ENCODE results near the gene CCDC107. TPM values are rescaled to one million over a fixed set of nuclear protein-coding genes. Genes with fewer than 3 reads are reported as not detected.
A peak's percentile ranks its signal among the peaks of the same experiment; 100 is the strongest.

Gene CCDC107
- total RNA-seq, 2 donors from 2014 or later = 25.0 to 33.1 TPM

GRCh38 chr9:35653611-35654010 is 4.5 kb upstream of the CCDC107 start:
- intact Hi-C loops (cut with DNase I, micrococcal nuclease) = loop anchor here in 1 of 2 donors (10.0 kb wide), 1 partner anchor 81 kb away; the partner anchor contains the start of genes CREB3 and TLN1
- no peak for DNase-seq
- no peak for ATAC-seq

DNA sequence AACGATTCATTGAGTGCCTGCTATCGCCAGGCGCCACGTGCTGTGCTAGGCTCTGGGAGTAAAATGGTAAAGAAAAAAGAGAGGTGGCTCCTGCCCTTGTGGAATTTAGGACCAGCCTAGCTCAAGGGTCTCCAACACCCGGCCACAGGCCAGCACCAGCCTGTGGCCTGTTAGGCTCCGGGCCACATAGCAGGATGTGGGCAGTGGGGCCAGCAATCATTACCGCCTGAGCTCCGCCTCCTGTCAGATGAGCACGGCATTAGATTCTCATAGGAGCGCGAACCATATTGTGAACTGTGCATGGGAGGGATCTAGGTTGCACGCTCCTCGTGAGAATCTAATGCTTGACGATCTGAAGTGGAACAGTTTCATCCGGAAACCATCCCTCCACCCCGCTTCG is 1.7 kb upstream of the CCDC107 start:
- intact Hi-C loops (cut with DNase I, micrococcal nuclease) = loop anchor here in 1 of 2 donors (5.0 to 10.0 kb wide), 2 partner anchors 36 to 78 kb away; partner anchors contain the start of genes CREB3 and TLN1
- ATAC-seq (no peak), DNase-seq (no peak)

- DNase-seq (no peak), ATAC-seq (peak; percentile 8)
- intact Hi-C loops (cut with DNase I, micrococcal nuclease) = loop anchor here in 1 of 2 donors (5.0 to 10.0 kb wide), 2 partner anchors 35 to 78 kb away; partner anchors contain the start of genes CREB3 and TLN1
Observed at GRCh38 chr9:35656831-35657545, 1.1 kb upstream of the CCDC107 start.

DNA sequence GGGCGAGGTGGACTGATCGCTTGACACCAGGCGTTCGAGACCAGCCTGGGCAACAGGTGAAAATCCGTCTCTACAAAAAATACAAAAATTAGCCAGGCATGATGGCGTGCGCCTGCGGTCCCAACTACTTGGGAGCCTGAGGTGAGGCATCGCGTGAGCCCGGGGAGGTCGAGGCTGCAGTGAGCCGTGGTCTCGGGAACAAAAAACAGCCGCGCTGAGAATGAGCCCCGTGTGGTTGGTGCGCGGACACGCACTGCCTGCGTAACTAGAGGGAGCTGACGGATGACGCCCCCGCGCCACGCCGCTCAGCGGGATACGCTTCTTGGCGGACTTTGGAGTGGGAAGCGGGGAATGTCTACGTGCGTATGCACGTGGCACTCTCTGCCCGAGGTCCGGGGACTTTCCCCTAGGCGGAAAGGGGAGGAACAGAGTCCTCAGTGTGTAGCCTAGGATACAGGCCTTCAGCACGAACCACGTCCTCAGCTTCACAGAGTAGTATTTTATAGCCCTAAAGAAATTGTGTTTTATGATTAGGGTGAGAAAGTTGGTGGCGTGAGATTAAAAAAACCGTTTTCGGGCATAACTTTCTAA is 451 bp upstream of the CCDC107 start, which contains the start of gene RMRP:
TSS of gene RMRP (minus strand) at position 474 of the 591 bp plus-strand sequence.
- ATAC-seq = peak; percentile 84
- DNase-seq = peak; percentile 94 to 99
- intact Hi-C loops (cut with DNase I, micrococcal nuclease) = loop anchor here in 1 of 2 donors (5.0 to 10.0 kb wide), 2 partner anchors 35 to 77 kb away; partner anchors contain the start of genes CREB3 and TLN1

DNA sequence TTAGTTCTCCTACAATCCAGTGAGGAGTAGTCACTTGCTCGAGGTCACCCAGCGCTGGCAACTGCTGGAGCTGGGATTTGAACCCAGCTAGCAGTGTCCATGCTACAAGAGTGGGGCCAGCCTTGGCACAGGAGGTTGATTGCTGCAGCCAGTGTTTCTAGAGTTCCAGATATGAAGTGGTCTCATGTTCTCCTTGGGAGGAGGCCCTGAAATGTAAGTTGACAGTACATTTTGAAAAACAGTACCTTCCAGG is 802 bp downstream of the CCDC107 start:
- intact Hi-C loops (cut with DNase I, micrococcal nuclease) = loop anchor here in 1 of 2 donors (5.0 to 10.0 kb wide), 2 partner anchors 33 to 76 kb away; partner anchors contain the start of genes CREB3 and TLN1
- ATAC-seq = peak; percentile 2
- DNase-seq = peak in 1 of 2 donors; percentile 45

DNA sequence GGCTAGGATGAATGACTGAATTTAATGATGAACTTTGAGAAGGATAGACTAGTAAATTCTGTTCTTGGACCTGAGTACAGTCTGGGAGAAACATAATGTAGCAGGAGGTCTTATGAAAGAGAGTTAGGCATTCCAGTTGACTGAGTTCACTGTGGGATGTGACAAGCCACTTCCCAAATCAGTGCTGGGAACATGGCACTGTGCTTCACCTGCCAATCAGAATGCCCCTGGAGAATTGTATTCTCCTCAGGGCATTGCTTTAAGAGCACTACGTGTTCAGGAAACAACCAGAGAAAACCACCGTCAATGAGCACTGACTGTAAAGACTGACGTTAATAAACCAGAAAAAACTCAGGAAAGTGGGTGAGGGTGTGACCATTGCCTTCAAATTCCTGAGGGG is 1.2 kb downstream of the CCDC107 start:
- ATAC-seq = no peak
- intact Hi-C loops (cut with DNase I, micrococcal nuclease) = loop anchor here in 1 of 2 donors (5.0 to 10.0 kb wide), 2 partner anchors 33 to 75 kb away; partner anchors contain the start of genes CREB3 and TLN1
- DNase-seq = no peak

- DNase-seq (peak; percentile 76 to 77), ATAC-seq (peak; percentile 43)
- intact Hi-C loops (cut with DNase I, micrococcal nuclease) = no loop called here
Observed at GRCh38 chr9:35660966-35661415, 2.9 kb downstream of the CCDC107 start.

GRCh38 chr9:35661756-35662350 is 3.8 kb downstream of the CCDC107 start:
- intact Hi-C loops (cut with DNase I, micrococcal nuclease) = no loop called here
- DNase-seq = no peak
- ATAC-seq = no peak

GRCh38 chr9:35662437-35662836 is 4.3 kb downstream of the CCDC107 start:
- ATAC-seq = no peak
- intact Hi-C loops (cut with DNase I, micrococcal nuclease) = no loop called here
- no peak for DNase-seq

GRCh38 chr9:35664531-35665470 is 6.7 kb downstream of the CCDC107 start, which contains the start of gene ARHGEF39:
Gene ARHGEF39 (minus strand): TSS chr9:35665195. CDS start chr9:35665169, 26 bp downstream.
- ATAC-seq (peak; percentile 78), DNase-seq (peak; percentile 87 to 88)
- intact Hi-C loops (cut with DNase I, micrococcal nuclease) = no loop called here

DNA sequence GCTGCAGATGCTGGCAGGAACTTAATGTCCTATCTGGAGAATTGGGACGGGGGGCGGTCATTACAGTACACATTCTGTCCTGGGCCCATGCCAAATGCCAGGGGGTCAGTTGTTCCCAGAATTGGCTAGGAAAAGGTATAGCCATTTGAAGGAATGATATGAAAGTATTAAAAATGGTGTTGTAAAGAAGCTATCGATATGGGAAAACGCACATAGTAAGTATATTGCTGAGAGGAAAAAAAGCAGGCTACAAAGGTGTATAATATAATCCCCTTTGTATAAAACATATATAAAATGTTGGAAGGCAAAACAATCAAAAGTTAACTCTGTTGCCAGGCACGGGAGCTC is 7.4 kb downstream of the CCDC107 start:
- intact Hi-C loops (cut with DNase I, micrococcal nuclease) = no loop called here
- DNase-seq (no peak), ATAC-seq (no peak)

DNA sequence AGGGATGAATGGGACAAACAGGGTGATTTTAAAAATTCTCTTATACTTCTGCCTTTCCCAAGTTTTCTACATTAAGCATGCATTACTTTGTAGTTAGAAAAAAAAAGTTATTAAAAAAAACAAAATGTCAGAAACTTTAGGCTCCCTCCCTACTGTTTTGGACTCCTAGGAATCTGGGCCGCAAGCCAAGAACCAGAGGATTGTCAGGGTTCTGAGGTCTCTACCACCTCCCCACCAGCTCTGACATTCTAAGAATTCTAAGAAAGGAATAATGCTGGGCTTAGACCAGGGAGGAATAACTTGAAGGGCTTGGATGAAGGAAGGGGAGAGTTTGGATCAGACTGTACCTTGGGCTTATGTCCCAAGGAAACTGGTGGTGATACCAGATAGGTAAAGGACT is 8.0 kb downstream of the CCDC107 start:
- ATAC-seq (no peak), DNase-seq (no peak)
- intact Hi-C loops (cut with DNase I, micrococcal nuclease) = no loop called here

- no peak for ATAC-seq
- intact Hi-C loops (cut with DNase I, micrococcal nuclease) = no loop called here
Observed at GRCh38 chr9:35666549-35666948, 8.5 kb downstream of the CCDC107 start.

GRCh38 chr9:35667939-35668338 is 9.8 kb downstream of the CCDC107 start:
- intact Hi-C loops (cut with DNase I, micrococcal nuclease) = no loop called here
- ATAC-seq = no peak
- DNase-seq = no peak

More at GRCh38 chr9:35666549-35666948, 8.5 kb downstream of the CCDC107 start:
- DNase-seq = no peak

- peak; percentile 81 for ATAC-seq
- DNase-seq = peak; percentile 82 to 85
- intact Hi-C loops (cut with DNase I, micrococcal nuclease) = no loop called here
Observed at GRCh38 chr9:35669331-35670145, 11.4 kb downstream of the CCDC107 start.

GRCh38 chr9:35673132-35674024 is 15.3 kb downstream of the CCDC107 start, which contains the start of gene CA9:
Gene CA9 (plus strand): TSS chr9:35673928. CDS start chr9:35673960, 32 bp downstream.
- intact Hi-C loops (cut with DNase I, micrococcal nuclease) = no loop called here
- peak; percentile 33 for ATAC-seq
- peak; percentile 36 to 70 for DNase-seq

DNA sequence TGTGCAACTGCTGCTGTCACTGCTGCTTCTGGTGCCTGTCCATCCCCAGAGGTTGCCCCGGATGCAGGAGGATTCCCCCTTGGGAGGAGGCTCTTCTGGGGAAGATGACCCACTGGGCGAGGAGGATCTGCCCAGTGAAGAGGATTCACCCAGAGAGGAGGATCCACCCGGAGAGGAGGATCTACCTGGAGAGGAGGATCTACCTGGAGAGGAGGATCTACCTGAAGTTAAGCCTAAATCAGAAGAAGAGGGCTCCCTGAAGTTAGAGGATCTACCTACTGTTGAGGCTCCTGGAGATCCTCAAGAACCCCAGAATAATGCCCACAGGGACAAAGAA is 15.9 kb downstream of the CCDC107 start:
- no peak for ATAC-seq
- no peak for DNase-seq
- intact Hi-C loops (cut with DNase I, micrococcal nuclease) = no loop called here
